GM12864 (cell line): ENCODE results near the gene GPR135.
A peak's percentile ranks its signal among the peaks of the same experiment; 100 is the strongest.

Experiments
- DNase-seq: peaks from one replicate; pipeline ENCODE4 v3.0.0-alpha.2; 2011; ENCODE audit warnings: low read depth
- H3K4me3 ChIP-seq: 2 replicates; pipeline ENCODE4 v1.5.1; 2011; ENCODE audit warnings: mild to moderate bottlenecking, low read depth, low read length, control low read depth
- CTCF ChIP-seq: IDR thresholded peaks from 2 replicates; pipeline ENCODE4 v1.5.1; 2011; ENCODE audit warnings: low read depth, mild to moderate bottlenecking, moderate library complexity, low read length, control low read depth, inconsistent platforms; ENCODE audit errors: missing control alignments

GPR135 gene

GRCh38 chr14:59425322-59425935, 39.8 kb downstream of the GPR135 start:
- TF ChIP-seq CTCF: no peak
- no peak overlapping the region for H3K4me3 ChIP-seq
- no peak for DNase-seq

DNA sequence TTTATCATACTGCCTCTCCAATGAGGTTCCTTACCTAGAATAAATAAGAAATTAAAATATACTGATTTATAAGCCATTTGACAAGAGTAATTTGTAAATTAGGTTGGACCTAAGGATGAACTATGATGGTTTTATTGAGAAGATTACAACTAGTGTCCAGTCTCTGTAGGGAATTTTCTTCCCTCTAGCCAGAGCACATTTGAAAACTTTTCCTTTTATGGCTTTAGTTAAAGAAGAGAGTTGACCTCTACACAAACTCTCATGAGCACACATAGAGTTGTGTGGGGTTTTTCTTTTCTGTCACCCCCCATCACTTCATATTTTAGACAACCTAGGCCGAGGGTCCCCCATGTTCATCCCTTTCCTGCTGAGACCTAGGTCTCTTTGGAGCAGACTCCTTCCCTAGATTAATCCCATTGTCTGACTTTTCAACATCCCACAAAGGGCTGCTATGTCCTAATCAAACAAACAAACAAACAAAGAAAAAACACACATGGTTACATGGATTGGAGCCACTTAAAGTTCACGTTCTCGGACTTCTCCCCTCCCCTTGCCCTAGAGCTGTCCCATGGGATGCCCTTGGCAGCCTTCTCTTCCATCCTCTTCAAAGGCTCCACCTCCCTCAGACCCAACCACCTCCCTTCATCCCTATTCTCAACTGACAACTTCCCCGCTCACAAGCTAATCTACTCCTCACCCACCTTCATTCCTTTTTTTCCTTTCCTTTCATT, 40.7 kb downstream of the GPR135 start:
- H3K4me3 ChIP-seq: no peak overlapping the region
- DNase-seq: no peak
- no peak for TF ChIP-seq CTCF

DNA sequence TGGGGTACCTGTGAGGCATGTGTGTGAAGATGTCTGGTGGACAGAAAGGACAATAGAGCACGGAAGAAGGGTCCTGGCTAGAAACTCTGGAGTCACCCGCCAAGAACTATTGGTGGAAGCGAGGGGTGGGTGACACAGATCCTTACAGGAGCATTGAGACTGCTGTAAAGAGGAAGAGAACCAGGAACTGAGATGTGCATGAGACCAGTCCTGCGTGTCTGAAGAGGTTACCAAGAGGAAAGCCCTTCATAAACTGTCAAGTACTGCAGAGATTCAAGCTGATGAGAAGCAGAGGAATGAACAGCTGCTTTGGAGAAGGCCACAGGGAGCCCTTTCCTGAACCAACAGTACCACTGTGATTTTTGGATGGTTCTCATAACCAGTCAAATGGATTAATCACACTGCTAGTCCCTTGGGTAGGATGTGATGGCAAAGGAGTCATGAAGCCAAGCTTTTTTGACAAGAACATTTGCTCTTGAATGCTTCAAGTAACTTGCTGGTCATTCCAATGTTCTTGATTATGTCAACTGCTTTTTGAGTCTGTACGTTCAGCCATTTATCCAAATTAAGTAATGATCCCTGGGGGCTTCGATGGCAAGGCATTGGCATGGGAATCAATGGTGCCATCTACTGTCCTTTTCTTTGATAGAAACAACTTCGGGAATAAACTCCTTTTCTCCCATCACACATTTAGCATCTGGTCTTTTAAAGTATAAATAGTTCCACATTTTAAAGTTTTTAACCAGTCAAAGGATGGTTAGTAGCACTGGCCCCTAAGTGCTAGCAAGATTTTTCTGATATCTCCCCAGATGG, 42.9 kb downstream of the GPR135 start:
- DNase-seq: peak; percentile 13
- no peak for TF ChIP-seq CTCF
- H3K4me3 ChIP-seq: no peak overlapping the region

GRCh38 chr14:59419303-59419702, 45.9 kb downstream of the GPR135 start:
- H3K4me3 ChIP-seq: no peak overlapping the region
- no peak for DNase-seq
- no peak for TF ChIP-seq CTCF

- no peak for DNase-seq
- H3K4me3 ChIP-seq: no peak overlapping the region
- TF ChIP-seq CTCF: no peak
Measured at GRCh38 chr14:59417311-59417710, 47.9 kb downstream of the GPR135 start.

DNA sequence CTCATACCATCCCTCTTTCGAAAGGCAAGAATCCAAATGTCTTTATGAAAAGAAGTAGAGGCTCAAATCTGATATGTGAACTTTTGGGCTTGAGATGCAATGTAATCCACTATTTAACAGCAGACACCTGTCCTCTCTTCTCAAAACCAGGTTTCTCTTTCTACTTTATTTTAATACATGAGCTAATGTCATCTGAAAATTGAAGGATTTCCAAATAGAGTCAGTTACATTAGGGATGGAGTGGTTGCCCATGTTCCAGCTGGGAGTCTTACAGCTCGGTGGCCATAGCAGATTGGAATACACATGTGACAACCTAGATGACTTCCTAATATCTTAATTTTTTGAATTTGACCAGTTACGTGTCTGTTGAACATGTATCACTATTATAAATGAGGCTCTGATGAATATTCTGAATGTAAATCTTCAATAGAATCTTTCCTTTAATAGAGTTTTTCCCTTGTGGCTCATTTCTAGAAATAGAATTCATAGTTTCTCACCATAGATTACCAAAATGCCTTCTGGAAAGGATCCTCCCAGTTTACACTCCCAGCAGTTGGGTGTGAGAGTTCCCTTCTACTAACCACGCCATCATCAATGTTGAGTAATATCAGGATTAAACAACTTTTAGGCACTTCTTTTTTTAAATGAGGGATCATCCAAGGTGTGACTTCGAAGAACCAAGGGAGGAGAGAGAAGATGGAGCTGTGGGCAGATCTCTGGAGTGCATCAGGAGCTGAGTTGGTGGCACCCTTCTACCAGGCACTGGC, 49.2 kb downstream of the GPR135 start:
- H3K4me3 ChIP-seq: no peak overlapping the region
- no peak for DNase-seq
- TF ChIP-seq CTCF: no peak
